ENCODE measurements around the gene OR2B2.
A peak's percentile ranks its signal among the peaks of the same experiment; 100 is the strongest.
"Not testable (repeated sequence)": the region's sequence is repeated elsewhere in the genome, so short reads cannot be mapped to it uniquely, and the experiment has no call there.

OR2B2 gene
- 0 reads per million in 4 experiments for total RNA-seq

- no peak for DNase-seq
These were observed at the start of gene OR2B2 for GRCh38 chr6:27911956-27912446. OR2B2 (minus strand) TSS chr6:27912396; CDS start chr6:27912319, 77 bp downstream.

GRCh38 chr6:27957516-27957915, 45.3 kb upstream of the OR2B2 start:
- DNase-seq = no peak

- DNase-seq = no peak
These were observed 44.7 kb upstream of the OR2B2 start, which contains the start of gene OR2B6 for GRCh38 chr6:27956941-27957340. OR2B6 (plus strand) TSS chr6:27957241; CDS start chr6:27957241, 0 bp downstream.

GRCh38 chr6:27951040-27951439, 38.8 kb upstream of the OR2B2 start:
- no peak for DNase-seq

GRCh38 chr6:27948237-27948636, 36.0 kb upstream of the OR2B2 start:
- DNase-seq = no peak

GRCh38 chr6:27943072-27943471, 30.9 kb upstream of the OR2B2 start:
- DNase-seq = not testable (repeated sequence)

GRCh38 chr6:27940766-27941165, 28.6 kb upstream of the OR2B2 start:
- no peak for DNase-seq

GRCh38 chr6:27931209-27931608, 19.0 kb upstream of the OR2B2 start:
- no peak for DNase-seq

GRCh38 chr6:27929930-27930329, 17.7 kb upstream of the OR2B2 start:
- DNase-seq = not testable (repeated sequence)

- DNase-seq = not testable (repeated sequence)
These were observed 15.8 kb upstream of the OR2B2 start for GRCh38 chr6:27928041-27928440.

- DNase-seq = no peak
These were observed 12.0 kb upstream of the OR2B2 start for GRCh38 chr6:27924179-27924578.

GRCh38 chr6:27922949-27923348, 10.8 kb upstream of the OR2B2 start:
- DNase-seq = no peak

GRCh38 chr6:27908017-27908416, 4.2 kb downstream of the OR2B2 start:
- DNase-seq = no peak

GRCh38 chr6:27902335-27903314, 9.6 kb downstream of the OR2B2 start:
- peak; percentile 91 for DNase-seq

- no peak for DNase-seq
These were observed 10.4 kb downstream of the OR2B2 start for GRCh38 chr6:27901801-27902200.

GRCh38 chr6:27900197-27900596, 12.0 kb downstream of the OR2B2 start:
- not testable (repeated sequence) for DNase-seq

- DNase-seq = no peak
These were observed 12.7 kb downstream of the OR2B2 start for GRCh38 chr6:27899543-27899942.

GRCh38 chr6:27897580-27898206, 14.5 kb downstream of the OR2B2 start:
- DNase-seq = no peak

GRCh38 chr6:27896398-27896796, 15.8 kb downstream of the OR2B2 start:
- no peak for DNase-seq

- peak; percentile 48 for DNase-seq
These were observed 17.1 kb downstream of the OR2B2 start for GRCh38 chr6:27894839-27895762.

GRCh38 chr6:27893836-27894807, 18.1 kb downstream of the OR2B2 start:
- peak; percentile 64 for DNase-seq

Measured in effector CD8-positive, alpha-beta T cell (primary cell).